Measurements from ENCODE around the gene RPA1. TPM values are rescaled to one million over a fixed set of nuclear protein-coding genes. Genes with fewer than 3 reads are reported as not detected.
"Not testable (repeated sequence)": the region's sequence is repeated elsewhere in the genome, so short reads cannot be mapped to it uniquely, and the experiment has no call there.

Gene RPA1
- polyA plus RNA-seq, 4 donors = 117 to 140 (median 130) TPM

DNA sequence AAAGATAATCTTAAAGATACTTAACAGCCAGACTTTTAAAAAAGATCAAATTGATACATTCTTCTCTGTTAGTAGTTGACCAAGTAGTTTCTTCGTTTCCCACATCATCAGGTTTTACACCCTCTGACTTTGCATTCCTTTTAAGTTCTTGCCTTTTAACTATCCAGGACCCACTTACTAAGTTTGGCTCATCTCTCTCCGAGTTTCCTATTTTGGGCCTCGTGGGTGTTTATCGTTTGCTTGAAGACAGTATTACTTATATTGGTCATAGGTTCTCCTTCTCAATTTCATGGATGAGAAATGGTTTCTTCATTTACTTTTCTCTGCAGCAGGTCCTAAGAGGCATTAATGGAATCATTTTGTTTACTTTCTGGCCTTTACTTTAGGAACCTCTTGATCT lies 43.2 kb downstream of the RPA1 start:
- no peak for DNase-seq (ENCODE audit: low read depth in 4 of 4, low spot score in 3 of 4)

DNA sequence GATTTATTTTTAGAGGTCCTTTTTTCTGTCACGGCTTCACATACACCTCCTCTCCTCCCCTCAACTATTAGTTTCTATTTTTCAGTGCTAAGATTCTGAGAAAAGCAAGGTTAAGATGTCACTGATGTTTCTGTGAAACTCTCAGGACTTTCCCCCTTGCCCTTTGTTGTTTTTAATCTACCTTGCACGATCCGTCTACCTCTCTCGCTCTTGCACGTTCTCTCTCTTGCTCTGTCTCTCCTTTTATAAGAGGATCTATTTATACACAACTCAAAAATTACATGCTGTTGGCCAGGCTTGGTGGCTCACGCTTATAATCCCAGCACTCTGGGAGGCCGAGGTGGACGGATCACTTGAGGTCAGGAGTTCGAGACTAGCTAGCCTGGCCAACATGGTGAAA lies 43.6 kb downstream of the RPA1 start:
- no peak for DNase-seq (ENCODE audit: low read depth in 4 of 4, low spot score in 3 of 4)

DNA sequence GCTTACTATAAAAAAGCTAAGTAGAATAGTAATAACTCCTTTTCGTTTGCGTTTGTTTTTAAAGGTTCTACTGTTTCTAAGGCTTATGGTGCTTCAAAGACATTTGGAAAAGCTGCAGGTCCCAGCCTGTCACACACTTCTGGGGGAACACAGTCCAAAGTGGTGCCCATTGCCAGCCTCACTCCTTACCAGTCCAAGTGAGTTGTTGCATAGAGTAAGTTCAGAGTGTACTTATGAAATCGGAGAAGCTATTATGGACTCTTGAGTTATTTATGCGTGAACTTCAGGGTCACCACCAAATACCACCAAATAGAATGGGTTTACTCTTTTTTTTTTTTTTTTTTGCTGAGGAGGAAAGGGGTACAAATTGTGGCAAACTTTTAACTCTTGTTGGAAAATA lies 45.8 kb downstream of the RPA1 start:
- DNase-seq (ENCODE audit: low read depth in 4 of 4, low spot score in 3 of 4) = no peak

DNA sequence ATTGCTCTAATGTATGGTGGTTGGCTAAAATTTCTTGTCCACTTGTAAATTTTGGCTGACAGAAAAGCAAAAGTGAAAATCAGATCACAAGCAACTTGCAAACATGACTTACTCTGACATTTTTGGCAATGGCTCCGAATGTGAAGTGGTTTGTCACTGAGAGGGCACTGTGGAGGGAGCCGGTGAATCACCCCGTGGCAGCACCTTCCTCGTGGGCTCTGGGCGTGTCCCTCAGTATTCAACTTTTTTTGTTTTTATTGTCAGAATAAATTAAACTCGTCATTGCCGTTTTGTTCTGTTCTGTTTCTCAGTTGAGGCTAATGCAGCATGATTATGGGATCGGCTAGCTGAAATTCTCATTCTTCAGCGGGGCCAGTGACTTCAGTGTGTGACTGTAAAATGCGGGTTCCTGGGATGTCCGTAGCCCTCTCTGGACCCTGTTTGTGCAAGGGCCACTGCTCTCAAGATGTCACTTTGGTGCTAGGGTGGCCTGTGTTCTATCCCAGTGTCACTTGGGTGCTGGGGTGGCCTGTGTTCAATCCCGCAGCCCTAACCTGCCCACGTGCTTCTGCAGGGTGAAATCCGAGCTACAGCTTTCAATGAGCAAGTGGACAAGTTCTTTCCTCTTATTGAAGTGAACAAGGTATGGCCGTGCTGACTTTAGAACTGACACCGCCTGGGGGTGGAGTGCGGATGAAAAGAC lies 48.8 kb downstream of the RPA1 start:
- DNase-seq (ENCODE audit: low read depth in 4 of 4, low spot score in 3 of 4) = no peak

DNA sequence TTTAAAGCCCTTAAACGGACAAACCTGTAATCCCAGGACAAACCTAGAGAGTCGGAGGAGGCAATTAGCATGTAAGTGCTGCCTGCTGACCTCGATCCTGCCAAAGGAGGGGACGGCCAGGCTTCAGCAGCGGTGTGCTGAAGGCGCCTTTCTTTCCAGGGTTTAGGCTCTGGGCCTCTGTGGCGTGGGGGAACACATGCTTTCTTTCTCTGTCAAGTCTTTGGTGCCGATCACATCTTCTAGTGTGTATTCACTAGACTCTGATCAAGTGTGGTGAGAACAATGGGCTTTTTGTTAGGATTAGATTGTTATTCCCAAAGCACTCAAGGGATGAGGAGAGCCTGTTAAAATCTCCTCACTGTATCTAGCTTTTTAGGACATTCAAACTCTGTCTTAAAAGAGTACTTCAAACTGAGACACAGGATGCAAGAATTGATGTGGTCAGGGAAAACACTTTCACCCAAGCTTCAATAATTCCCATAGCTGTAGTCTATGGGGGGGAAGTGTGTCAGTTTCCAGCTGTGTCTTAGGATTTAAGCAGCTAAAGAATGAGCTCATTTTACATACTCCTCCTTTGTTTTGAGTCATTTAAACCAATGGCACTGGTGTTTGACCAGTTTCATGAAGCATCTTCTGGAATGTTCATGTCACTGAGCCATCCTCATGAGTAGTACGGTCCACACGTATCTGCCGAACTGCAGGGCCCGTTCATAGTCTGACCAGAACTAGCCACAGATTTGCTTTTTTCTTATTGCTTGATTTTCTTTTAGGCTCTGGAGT lies 51.2 kb downstream of the RPA1 start:
- DNase-seq (ENCODE audit: low read depth in 4 of 4, low spot score in 3 of 4) = no peak

DNA sequence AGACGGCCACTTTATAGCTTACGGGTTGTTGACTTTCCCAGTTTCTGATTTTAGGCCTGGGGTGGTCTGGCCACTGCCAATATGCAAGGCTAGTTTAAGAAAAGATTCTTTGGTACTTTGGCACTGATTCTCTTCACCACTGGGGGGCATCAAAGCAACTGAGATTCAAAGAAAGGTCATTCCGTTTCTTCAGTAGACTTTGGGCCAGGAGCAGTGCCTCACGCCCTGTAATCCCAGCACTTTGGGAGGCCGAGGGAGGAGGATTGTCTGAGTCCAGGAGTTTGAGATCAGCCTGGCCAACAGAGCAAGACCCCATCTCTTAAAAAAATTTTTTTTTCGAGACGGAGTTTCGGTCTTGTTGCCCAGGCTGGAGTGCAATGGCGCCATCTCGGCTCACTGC lies 53.0 kb downstream of the RPA1 start:
- no peak for DNase-seq (ENCODE audit: low read depth in 4 of 4, low spot score in 3 of 4)

DNA sequence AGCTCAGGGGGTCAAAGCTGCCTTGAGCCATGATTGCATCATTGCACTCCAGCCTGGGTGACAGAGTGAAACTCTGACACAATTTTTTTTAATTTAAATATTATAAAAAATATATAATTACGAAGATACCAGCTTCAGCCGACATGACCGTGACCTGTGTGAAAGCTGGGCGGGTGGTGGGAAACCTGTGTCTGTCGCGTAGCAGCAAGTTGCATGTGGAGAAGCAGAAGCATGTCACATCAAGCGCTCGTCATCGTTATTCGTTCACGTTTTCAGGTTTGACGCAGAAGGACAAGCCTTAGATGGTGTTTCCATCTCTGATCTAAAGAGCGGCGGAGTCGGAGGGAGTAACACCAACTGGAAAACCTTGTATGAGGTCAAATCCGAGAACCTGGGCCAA lies 53.7 kb downstream of the RPA1 start:
- no peak for DNase-seq (ENCODE audit: low read depth in 4 of 4, low spot score in 3 of 4)

DNA sequence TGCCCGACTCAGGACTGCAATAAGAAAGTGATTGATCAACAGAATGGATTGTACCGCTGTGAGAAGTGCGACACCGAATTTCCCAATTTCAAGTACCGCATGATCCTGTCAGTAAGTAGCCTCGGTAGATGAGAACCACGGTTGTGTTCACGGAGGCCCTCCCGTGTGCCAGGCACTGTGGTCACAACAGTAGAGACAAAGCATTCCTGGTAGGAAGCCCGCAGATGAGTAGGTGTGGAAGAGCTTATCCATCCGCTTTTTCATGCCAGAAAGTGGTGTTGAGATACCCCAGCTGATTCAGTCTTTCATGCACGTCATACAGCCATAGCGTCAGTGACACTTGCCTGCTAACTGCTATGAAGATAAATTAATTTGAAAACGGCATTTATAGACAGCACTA lies 58.9 kb downstream of the RPA1 start:
- DNase-seq (ENCODE audit: low read depth in 4 of 4, low spot score in 3 of 4) = no peak

DNA sequence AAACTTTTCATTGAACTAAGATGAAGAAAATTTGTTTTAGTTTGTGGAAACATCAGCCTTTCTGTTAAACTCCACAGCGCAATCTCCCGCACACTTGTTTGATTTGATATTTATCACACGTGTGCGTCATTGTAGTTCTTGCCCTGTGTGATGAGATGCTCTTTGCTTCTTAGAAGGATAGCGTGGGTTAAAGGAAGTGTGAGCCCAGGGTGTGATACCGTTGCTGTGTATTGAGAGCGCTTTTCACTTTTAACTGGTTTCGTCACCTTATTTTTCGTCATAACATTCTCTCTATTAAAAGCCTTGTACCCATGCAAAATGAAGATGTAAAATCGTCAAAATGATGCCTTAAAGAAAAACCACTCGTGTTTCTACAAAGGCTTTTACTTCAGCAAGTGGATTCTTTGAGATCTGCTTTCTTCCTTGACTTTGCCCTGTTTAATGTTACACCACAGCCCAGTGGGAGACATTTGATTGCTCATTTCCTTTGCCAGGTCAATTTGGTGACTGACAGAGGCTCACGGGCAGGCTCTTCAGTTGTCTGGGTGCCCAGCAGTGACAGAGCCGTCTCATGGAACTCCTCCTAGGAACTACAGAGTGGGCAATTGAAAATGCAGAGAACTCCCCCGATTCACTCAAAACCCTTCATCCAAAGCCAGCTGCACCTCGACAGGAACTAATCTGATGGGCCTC lies 61.1 kb downstream of the RPA1 start:
- no peak for DNase-seq (ENCODE audit: low read depth in 4 of 4, low spot score in 3 of 4)

DNA sequence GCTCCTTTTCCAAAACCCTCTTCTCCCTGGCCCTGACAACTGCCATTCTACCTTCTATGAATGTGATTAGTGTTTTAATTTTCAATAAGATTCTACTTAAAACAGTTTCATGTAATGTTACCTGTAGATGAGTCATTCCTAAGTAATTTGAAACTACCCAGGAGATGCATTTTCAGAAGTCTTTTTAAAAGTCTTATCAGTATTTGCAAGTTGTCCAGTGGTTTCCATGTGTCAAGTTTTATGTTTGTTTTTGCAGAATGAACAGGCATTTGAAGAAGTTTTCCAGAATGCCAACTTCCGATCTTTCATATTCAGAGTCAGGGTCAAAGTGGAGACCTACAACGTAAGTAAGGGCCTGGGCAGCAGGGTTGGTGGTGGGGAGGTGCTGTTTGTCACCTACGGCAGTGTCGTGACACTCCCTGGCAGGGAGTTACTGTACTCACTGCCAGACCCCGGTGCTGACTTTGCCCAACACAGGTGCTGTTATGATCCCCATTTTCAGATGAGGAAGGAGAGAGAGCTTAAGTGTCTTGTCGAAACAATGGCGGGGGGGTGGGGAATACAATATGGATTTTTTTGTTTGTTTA lies 65.0 kb downstream of the RPA1 start:
- no peak for DNase-seq (ENCODE audit: low read depth in 4 of 4, low spot score in 3 of 4)

DNA sequence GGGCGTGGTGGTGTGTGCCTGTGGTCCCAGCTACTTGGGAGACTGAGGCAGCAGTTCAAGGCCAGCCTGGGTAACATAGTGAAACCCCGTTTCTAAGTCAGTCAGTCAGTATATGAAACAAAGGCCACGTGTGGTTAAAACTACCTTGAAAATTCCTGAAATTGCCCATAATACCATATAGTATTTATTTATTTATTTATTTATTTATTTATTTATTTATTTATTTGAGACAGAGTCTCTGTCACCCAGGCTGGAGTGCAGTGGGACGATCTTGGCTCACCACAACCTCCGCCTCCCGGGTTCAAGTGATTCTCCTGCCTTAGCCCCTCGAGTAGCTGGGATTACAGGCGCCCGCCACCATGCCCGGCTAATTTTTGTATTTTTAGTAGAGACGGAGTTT lies 65.7 kb downstream of the RPA1 start:
- not testable (repeated sequence) for DNase-seq (ENCODE audit: low read depth in 4 of 4, low spot score in 3 of 4)

DNA sequence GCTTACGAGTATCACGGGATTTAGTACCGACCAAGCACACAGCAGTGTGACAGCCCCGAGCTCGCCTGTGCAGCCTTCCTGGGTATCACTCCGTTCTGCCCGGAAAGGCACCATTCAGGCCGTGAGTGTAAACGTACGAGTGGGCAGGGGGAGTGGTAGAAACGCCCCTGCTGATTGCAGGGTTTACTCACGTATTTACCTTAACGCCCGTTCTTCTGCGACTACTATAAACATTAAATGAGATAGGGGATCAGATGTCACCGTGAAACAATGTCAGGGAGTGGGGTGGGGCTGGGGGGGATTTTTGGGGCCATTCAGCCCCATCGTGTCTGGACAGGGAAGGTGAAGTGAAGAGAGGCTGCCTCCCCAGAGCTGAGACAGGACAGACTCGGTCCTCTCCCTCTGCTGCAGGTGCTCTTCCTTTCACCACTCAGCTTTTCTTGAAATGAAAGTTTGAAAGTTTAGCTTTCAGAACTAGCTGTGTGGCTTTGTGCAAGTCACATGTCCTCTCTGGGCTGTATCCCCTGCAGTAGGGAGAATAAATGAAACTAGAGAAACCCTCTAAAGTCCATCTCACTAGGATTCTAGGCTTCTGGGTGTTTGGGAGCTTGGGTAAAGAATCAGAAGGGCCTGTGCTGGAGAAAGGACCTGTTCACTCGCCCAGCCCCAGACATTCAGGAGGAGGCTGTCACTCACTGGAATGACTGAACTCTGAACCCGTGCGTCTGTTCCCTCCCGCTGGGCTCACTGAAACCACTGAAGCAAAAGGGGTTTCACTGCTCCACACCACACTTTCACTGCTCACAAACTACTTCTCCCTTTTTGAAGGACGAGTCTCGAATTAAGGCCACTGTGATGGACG lies 66.7 kb downstream of the RPA1 start:
- no peak for DNase-seq (ENCODE audit: low read depth in 4 of 4, low spot score in 3 of 4)

DNA sequence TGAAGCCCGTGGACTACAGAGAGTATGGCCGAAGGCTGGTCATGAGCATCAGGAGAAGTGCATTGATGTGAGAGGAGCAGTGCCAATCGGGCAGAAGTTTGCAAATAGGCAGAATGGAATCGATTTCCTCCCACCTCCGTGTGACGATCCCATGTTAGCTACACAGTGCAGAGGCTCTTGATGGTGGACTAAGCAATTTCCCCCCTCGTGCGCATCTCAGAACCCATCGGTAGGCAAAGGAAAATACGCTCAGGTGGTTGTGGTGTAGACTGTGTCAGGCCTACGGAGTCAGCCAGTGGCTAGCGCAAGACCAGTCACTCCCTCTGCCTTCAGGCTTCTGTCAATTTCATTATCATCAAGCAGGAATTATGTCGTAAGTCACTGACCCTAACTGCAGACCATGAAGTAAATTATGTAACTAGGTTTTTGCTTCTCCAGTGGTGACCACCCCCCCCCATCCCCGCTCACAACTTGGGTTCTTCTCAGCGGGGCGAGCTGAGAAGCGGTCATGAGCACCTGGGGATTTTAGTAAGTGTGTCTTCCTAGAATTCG lies 67.4 kb downstream of the RPA1 start:
- DNase-seq (ENCODE audit: low read depth in 4 of 4, low spot score in 3 of 4) = no peak

DNA sequence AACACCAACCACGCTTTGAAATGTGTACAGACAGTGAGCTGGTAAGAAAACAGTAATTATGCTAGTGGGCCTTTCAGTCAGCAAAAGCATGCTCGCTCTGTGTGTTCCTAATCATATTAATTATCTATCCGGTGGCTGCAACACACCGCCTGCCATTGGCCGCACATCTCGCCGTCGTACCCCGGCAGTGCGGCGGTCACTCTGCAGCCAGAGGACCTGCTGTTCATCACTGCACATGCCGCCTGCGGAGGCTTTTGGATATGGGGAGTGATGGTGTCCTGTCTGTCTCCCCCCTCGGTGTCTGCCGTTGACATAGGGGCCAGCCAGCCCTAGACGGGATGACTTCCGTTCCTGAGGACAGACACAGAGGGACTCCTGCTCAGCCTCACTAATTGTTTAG lies 68.5 kb downstream of the RPA1 start:
- no peak for DNase-seq (ENCODE audit: low read depth in 4 of 4, low spot score in 3 of 4)

DNA sequence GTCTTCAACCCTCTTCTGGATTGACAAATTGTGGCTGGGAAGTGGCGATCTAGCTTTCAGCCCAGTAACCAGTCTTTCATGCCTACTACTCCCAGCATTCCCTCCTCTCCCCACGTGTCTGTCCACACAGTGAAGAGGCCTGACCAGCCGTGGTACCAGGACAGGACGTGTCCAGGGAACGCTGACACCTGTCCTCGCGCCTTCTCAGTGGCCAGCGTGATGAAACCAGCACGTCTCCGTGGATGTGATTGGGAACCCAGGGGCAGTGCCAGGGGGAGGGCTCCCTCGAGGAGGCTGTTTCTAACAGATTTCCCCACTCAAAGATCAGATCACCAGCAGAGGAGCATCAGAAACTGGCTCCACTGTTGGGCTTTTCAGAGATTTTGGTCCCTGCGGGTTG lies 69.1 kb downstream of the RPA1 start:
- no peak for DNase-seq (ENCODE audit: low read depth in 4 of 4, low spot score in 3 of 4)

DNA sequence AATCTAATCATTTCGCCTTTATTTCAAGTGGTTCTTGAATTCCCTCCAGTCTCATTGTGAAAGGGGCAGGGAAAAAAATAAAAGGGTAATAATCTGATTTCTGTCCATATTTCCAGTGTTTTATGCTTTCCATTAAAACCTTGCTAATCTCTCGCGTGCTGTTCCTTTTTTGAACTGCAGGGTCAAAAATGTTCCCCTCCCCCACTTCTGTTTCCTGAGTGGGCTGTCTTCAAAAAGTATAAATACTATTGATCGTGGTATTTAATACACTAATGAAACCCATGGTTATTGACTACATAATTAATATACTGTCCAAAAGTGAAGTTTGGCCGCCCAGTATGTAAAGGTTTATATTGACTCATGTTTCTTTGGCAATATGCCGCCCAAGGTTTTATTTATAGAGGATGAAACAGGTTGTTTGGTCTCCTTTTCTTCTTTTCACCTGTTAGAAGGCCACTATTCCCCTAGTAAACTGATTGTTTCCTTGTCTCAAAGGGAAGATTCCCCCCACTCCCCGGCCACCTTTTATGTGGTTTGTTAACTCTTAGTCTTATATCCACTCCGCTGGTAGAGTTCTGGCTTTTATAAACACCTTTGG lies 69.7 kb downstream of the RPA1 start:
- DNase-seq (ENCODE audit: low read depth in 4 of 4, low spot score in 3 of 4) = no peak

DNA sequence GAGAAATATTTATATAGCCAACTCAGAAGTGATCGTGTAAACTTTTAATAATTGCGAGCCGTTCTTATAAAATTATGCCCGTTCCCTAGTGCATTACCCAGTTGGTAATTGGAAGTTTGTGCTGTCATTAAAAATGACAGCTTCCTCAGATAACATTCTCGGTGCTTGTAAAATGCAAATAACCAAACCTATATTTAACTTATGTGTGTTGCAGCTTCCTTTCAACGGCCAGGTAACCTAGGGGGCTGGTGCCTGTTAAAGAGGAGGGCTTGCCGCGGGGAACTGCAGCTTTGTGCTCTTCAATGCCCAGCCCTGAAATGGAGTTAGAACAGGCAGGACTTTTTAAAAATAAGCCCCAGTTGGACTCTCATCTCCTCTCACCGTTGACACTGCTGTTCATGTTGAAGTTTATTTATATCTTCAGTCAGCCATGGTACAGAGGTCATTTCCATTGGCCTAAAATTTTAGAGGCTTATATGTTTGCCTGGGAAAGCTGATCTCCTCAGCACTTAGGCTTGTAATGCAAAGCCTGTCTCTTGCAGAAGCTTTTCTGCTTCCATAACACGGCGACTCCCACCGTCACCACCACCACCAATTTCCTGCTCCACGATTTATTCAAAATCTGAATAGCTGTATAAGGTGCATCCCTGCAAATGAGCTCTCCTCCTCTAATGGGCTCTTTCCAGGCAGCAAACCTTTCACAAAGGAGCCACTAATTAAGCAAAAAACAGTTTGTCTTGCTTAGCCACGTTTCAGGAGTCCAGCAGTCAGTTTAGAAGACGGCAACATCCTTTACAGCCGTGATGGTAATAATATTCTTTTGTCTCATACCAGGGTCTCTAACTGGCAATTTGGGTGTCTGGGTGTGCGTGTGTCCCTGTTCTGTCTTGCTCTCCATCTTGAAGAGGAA lies 74.7 kb downstream of the RPA1 start:
- no peak for DNase-seq (ENCODE audit: low read depth in 4 of 4, low spot score in 3 of 4)

DNA sequence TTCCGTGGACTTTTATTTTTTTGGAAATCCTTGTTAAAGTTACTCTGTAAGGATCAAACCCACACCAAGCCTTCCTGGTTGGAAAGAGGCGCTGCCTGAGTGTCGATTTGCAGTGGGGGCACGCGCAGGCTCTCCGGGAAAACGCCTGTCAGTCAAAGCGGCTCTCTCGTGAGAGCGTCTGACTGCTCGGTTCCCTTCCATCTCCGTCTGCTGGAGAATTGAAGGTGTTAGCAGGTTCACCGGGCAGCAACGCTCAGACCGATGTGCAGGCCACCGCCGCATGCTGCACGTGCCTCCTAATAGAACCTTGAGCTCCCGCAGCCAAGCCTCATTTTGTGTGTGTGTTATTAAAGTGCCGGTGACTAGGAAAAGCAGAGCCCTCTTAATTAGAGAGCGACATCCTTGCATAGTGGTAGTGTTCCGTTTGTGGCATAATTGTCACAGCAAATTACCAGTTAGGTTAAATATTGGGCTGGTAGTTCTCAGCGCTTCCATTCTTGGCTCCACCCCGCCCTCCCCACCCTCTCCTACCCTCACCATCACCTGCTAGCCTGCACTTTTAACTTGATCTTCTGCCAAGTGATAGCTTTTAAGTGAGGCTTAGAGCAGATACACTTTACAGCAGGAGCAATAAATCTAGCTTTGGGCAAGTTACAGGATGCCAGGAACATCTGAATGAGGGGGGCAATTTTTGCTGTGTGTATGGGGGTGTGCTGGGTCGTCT lies 75.5 kb downstream of the RPA1 start:
- DNase-seq (ENCODE audit: low read depth in 4 of 4, low spot score in 3 of 4) = no peak

All from right renal pelvis (tissue), 4 donors.